HepG2 (cell line): ENCODE measurements around the gene SOST. TPM values are rescaled to one million over a fixed set of nuclear protein-coding genes. Genes with fewer than 3 reads are reported as not detected.

Experiments used
- AHR ChIP-seq: IDR thresholded peaks from 2 replicates; pipeline ENCODE4 v1.6.1; 2018; ENCODE audit warnings: missing genetic modification reagents, missing compliant biosample characterization
- HNRNPLL ChIP-seq: fragments of 200-400 bp; formaldehyde crosslinking; IDR thresholded peaks from 2 replicates; pipeline ENCODE4 v1.6.1; 2017; ENCODE audit warnings: mild to moderate bottlenecking, low read depth, low read length; ENCODE audit not compliant: poor library complexity, severe bottlenecking
- SATB2 ChIP-seq: sonication (generic); formaldehyde crosslinking; IDR thresholded peaks from 2 replicates; pipeline ENCODE4 v1.5.0; 2020; ENCODE audit warnings: missing genetic modification reagents
- SP1 ChIP-seq, 2 experiments: fragments of 450-650 bp in 1 of 2; sonication (generic) in 1 of 2; formaldehyde crosslinking in 1 of 2; IDR thresholded peaks; 2 replicates each; pipeline versions ENCODE4 v1.4.0 to v1.6.1; 2016 to 2020; ENCODE audit warnings: missing genetic modification reagents in 1 of 2
- ZBTB1 ChIP-seq: sonication (generic); formaldehyde crosslinking; IDR thresholded peaks from 2 replicates; pipeline ENCODE4 v1.4.0; 2020; ENCODE audit warnings: missing genetic modification reagents, borderline replicate concordance
- ZC3H13 ChIP-seq: sonication (generic); formaldehyde crosslinking; IDR thresholded peaks from 2 replicates; pipeline ENCODE4 v1.8.1; 2023; ENCODE audit warnings: mild to moderate bottlenecking, missing genetic modification reagents, moderate library complexity
- ZFP90 ChIP-seq: sonication (generic); formaldehyde crosslinking; IDR thresholded peaks from 2 replicates; pipeline ENCODE4 v1.8.0; 2022; ENCODE audit warnings: missing genetic modification reagents, mild to moderate bottlenecking, inconsistent platforms, borderline replicate concordance
- ZIK1 ChIP-seq: sonication (generic); formaldehyde crosslinking; IDR thresholded peaks from 2 replicates; pipeline ENCODE4 v1.5.0; 2020; ENCODE audit warnings: mild to moderate bottlenecking, low read depth, missing genetic modification reagents, borderline replicate concordance
- ZNF124 ChIP-seq: sonication (generic); formaldehyde crosslinking; IDR thresholded peaks from 2 replicates; pipeline ENCODE4 v1.4.0; 2020; ENCODE audit warnings: missing genetic modification reagents
- ZNF317 ChIP-seq: sonication (generic); formaldehyde crosslinking; IDR thresholded peaks from 2 replicates; pipeline ENCODE4 v1.5.0; 2020; ENCODE audit warnings: mild to moderate bottlenecking, missing genetic modification reagents
- ZNF367 ChIP-seq: sonication (generic); formaldehyde crosslinking; IDR thresholded peaks from 2 replicates; pipeline ENCODE4 v1.4.0; 2020; ENCODE audit warnings: missing genetic modification reagents, borderline replicate concordance
- ZNF556 ChIP-seq: sonication (generic); formaldehyde crosslinking; IDR thresholded peaks from 2 replicates; pipeline ENCODE4 v1.4.0; 2020; ENCODE audit warnings: mild to moderate bottlenecking, missing genetic modification reagents, borderline replicate concordance
- ZNF792 ChIP-seq: IDR thresholded peaks from 2 replicates; pipeline ENCODE4 v1.6.1; 2016
- ZSCAN12 ChIP-seq: sonication (generic); formaldehyde crosslinking; IDR thresholded peaks from 2 replicates; pipeline ENCODE4 v1.9.0; 2021; ENCODE audit warnings: mild to moderate bottlenecking, missing genetic modification reagents
- polyA plus RNA-seq, 8 experiments: library from polyadenylated mRNA; depleted of rRNA in 3 of 8; stranded (reverse) in 7 of 8; unstranded in 1 of 8; fragments of >200 nt; fragmentation: Illumina TruSeq in 4 of 8; extraction: Trizol in 4 of 8; gene quantifications; 2 replicates each; pipeline versions ENCODE4 v1.2.1 to v1.2.3, GENCODE V29; 2011 to 2016; ENCODE audit warnings: low read depth in 4 of 8, missing spikeins in 1 of 8, mixed read lengths in 1 of 8; ENCODE audit not compliant: insufficient read depth in 1 of 8
- total RNA-seq, 5 experiments: library from RNA; depleted of rRNA; stranded (reverse); fragments of >200 nt; fragmentation: Illumina TruSeq; extraction: Trizol; gene quantifications; 2 replicates each; pipeline ENCODE4 v1.2.3, GENCODE V29; 2016; ENCODE audit warnings: low read depth in 1 of 5
- TF ChIP-seq, protein P1 (sequence below): sonication (generic); formaldehyde crosslinking; IDR thresholded peaks from 2 replicates; pipeline ENCODE4 v1.4.0; 2020; ENCODE audit warnings: missing genetic modification reagents
- TF ChIP-seq, protein P2 (sequence below): IDR thresholded peaks from 2 replicates; pipeline ENCODE4 v1.6.1; 2016; ENCODE audit warnings: missing compliant biosample characterization, missing genetic modification reagents, borderline replicate concordance
- TF ChIP-seq, protein P3 (sequence below): IDR thresholded peaks from 2 replicates; pipeline ENCODE4 v1.6.1; 2016; ENCODE audit warnings: control low read depth
- TF ChIP-seq, protein P4 (sequence below): sonication (generic); formaldehyde crosslinking; IDR thresholded peaks from 2 replicates; pipeline ENCODE4 v1.4.0; 2020; ENCODE audit warnings: missing genetic modification reagents, borderline replicate concordance
- TF ChIP-seq, protein P5 (sequence below): sonication (generic); formaldehyde crosslinking; IDR thresholded peaks from 2 replicates; pipeline ENCODE4 v1.4.0; 2020; ENCODE audit warnings: missing genetic modification reagents, borderline replicate concordance

SOST gene
- total and polyA plus RNA-seq, 2 of the 13 experiments (the other 11 are each of a cell fraction or from before 2014, with no cell fraction given) = not detected

DNA sequence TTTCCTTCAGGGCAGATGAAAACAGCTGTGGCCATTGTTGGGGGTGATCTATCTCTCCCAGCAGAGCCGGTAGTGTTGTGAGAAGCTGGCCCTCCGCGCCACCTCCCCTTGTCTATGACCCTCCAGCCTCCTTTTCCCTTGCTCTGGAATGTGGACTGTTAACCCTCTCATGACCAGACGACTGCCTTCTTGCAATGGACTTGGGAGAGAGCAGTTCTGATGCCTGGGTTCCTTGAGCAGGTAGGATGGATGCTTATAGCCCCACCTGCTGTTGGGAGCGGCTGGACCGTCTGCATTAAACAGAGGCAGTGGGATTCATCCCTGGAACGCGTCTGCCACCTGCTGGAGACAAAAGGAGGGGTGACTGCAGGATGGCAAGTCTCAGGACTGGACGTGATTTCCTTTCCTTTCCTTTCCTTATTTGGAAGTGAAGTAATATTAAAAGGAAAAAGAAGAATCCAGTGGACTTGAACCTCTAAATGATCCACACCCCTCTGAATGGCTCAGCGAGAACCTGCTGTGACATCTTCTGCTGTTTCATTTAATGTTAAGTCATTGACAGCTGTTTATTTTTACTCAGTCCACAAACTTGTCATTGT, 1.8 kb upstream of the SOST start (continued):
- TF ChIP-seq ZNF367 (no peak), ZNF556 (CRISPR knock-in tag) (peak; percentile 84; the same call in 1 of the 2 replicates), ZNF124 (CRISPR knock-in tag) (0 out of 2 replicates have a peak, but pooled peaks have one; percentile 82), ZSCAN12 (no peak), ZC3H13 (CRISPR knock-in tag) (no peak), SP1 (IDR thresholded peaks at IDR 0.05) (no peak), SP1 (CRISPR knock-in tag; IDR thresholded peaks at IDR 0.05) (no peak), ZIK1 (CRISPR knock-in tag) (no peak), ZFP90 (CRISPR knock-in tag) (no peak), ZBTB1 (CRISPR knock-in tag) (no peak), HNRNPLL (no peak), ZNF792 (0 out of 2 replicates have a peak, but pooled peaks have one; percentile 50), SATB2 (no peak), AHR (0 out of 2 replicates have a peak, but pooled peaks have one; percentile 55), ZNF317 (CRISPR knock-in tag) (no peak)
- TF ChIP-seq, protein P1, sequence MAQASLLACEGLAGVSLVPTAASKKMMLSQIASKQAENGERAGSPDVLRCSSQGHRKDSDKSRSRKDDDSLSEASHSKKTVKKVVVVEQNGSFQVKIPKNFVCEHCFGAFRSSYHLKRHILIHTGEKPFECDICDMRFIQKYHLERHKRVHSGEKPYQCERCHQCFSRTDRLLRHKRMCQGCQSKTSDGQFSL (CRISPR knock-in tag) = no peak
- TF ChIP-seq, protein P2, sequence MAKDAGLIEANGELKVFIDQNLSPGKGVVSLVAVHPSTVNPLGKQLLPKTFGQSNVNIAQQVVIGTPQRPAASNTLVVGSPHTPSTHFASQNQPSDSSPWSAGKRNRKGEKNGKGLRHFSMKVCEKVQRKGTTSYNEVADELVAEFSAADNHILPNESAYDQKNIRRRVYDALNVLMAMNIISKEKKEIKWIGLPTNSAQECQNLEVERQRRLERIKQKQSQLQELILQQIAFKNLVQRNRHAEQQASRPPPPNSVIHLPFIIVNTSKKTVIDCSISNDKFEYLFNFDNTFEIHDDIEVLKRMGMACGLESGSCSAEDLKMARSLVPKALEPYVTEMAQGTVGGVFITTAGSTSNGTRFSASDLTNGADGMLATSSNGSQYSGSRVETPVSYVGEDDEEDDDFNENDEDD (CRISPR knock-in tag) = no peak
- TF ChIP-seq, protein P3, sequence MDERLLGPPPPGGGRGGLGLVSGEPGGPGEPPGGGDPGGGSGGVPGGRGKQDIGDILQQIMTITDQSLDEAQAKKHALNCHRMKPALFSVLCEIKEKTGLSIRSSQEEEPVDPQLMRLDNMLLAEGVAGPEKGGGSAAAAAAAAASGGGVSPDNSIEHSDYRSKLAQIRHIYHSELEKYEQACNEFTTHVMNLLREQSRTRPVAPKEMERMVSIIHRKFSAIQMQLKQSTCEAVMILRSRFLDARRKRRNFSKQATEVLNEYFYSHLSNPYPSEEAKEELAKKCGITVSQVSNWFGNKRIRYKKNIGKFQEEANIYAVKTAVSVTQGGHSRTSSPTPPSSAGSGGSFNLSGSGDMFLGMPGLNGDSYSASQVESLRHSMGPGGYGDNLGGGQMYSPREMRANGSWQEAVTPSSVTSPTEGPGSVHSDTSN (CRISPR knock-in tag) = no peak
- TF ChIP-seq, protein P4, sequence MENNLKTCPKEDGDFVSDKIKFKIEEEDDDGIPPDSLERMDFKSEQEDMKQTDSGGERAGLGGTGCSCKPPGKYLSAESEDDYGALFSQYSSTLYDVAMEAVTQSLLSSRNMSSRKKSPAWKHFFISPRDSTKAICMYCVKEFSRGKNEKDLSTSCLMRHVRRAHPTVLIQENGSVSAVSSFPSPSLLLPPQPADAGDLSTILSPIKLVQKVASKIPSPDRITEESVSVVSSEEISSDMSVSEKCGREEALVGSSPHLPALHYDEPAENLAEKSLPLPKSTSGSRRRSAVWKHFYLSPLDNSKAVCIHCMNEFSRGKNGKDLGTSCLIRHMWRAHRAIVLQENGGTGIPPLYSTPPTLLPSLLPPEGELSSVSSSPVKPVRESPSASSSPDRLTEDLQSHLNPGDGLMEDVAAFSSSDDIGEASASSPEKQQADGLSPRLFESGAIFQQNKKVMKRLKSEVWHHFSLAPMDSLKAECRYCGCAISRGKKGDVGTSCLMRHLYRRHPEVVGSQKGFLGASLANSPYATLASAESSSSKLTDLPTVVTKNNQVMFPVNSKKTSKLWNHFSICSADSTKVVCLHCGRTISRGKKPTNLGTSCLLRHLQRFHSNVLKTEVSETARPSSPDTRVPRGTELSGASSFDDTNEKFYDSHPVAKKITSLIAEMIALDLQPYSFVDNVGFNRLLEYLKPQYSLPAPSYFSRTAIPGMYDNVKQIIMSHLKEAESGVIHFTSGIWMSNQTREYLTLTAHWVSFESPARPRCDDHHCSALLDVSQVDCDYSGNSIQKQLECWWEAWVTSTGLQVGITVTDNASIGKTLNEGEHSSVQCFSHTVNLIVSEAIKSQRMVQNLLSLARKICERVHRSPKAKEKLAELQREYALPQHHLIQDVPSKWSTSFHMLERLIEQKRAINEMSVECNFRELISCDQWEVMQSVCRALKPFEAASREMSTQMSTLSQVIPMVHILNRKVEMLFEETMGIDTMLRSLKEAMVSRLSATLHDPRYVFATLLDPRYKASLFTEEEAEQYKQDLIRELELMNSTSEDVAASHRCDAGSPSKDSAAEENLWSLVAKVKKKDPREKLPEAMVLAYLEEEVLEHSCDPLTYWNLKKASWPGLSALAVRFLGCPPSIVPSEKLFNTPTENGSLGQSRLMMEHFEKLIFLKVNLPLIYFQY = 0 out of 2 replicates have a peak, but pooled peaks have one; percentile 57
- TF ChIP-seq, protein P5, sequence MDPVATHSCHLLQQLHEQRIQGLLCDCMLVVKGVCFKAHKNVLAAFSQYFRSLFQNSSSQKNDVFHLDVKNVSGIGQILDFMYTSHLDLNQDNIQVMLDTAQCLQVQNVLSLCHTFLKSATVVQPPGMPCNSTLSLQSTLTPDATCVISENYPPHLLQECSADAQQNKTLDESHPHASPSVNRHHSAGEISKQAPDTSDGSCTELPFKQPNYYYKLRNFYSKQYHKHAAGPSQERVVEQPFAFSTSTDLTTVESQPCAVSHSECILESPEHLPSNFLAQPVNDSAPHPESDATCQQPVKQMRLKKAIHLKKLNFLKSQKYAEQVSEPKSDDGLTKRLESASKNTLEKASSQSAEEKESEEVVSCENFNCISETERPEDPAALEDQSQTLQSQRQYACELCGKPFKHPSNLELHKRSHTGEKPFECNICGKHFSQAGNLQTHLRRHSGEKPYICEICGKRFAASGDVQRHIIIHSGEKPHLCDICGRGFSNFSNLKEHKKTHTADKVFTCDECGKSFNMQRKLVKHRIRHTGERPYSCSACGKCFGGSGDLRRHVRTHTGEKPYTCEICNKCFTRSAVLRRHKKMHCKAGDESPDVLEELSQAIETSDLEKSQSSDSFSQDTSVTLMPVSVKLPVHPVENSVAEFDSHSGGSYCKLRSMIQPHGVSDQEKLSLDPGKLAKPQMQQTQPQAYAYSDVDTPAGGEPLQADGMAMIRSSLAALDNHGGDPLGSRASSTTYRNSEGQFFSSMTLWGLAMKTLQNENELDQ (CRISPR knock-in tag) = no peak
